Measurements from ENCODE around the gene CYTH1.

CYTH1 gene

DNA sequence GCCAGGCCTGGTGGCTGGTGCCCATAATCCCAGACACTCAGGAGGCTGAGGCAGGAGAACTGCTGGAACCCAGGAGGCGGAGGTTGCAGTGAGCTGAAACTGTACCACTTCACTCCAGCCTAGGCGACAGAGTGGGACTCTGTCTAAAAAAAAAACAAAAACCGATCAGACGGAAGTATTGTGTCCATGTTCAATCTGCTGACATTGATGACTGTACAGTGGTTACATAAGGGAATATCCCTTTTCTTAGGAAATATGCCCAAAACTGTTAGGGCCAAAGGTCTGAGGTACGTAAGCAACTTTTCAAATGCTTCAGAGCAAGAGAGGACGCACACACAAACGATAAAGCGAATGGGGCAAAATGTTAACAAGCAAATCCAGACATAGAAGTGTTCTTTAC, 135.0 kb downstream of the CYTH1 start:
- peak overlapping the region in 4 of 21 experiments; percentile 13 to 72 (median 36) for H3K27ac ChIP-seq
- H3K4me3 ChIP-seq = no peak overlapping the region

DNA sequence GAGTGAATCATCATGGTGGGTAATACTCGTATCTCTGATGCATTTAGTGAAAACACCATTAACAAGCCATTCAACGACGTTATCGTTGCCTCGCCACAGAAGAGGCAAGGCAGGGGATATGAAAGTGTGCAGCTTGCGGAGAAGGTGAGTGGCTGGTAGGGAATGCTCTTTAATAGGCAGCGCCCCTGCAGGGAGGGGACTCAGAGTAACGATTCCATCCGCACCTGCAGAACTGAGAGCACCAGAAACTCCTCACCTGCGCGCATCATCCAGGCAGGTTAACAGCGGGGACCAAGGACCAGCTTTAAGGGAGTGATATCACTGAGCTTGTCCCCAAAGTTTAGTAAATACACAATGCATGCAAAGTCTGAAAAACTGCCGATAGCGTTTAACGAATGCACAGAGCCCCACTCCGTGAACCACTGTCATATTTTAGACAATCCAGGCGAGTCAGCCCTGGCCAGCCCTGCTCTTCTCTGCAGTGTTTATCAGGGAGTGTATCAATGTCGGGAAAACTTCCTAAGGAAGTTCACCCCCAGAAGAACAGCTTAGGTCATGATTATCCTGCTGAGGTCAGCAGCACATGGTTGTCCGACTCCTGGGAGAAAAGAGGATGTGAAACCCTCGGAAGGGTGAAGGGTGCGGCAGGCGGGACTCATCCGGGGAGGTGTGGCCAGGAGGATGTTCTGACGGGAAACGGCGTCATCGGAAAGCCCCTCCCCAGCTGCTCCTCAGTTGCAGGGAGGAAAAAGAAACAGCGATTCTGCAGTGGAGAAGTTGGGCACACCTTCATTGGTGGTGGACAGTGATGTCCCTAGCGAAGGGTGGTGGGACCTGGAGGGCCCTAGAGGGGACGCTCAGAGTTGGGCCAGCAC, 136.4 kb downstream of the CYTH1 start:
- peak overlapping the region in 12 of 21 experiments; percentile 2 to 72 (median 42) for H3K27ac ChIP-seq
- H3K4me3 ChIP-seq = no peak overlapping the region

DNA sequence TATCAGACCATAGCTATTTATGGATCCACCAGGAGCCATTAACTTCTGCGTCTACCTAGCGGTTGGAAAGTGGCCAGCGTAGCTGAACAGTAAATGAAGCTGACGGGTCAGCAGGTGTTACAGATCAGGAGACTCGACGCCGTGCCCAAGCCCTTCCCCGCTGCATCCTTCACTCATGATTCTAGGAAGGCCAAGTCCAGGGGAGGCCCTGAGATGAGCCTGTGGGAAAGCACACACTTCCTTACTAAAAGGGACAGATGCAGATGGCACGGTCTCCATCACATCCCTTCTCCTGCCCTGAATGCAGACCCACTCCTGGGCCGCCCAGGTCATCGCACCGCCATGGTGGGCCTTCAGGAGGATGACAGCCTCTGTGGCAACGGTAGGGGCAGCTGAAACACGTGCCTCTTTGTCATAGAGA, 137.1 kb downstream of the CYTH1 start:
- H3K4me3 ChIP-seq = no peak overlapping the region
- H3K27ac ChIP-seq = peak overlapping the region in 3 of 21 experiments; percentile 33 to 42 (median 41)

DNA sequence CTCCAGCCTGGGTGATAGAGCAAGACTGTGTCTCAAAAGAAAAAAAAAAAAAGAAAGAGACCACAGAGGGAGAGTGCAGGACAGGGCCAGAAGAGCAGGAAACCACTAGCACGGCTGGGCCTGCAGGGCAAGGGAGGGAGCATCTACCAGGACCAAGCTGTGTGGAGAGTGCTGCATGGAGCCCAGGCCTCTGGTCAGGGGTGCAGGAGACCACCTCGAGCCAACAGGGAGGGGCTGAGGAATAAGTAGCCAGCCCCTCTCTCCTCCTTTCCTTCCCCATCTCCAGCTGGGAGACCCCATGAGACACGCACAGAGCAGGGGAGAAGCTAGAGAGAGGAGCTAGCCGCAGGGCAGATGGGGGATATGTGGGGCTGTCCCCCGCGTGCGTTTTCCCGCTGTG, 137.8 kb downstream of the CYTH1 start:
- no peak overlapping the region for H3K4me3 ChIP-seq

DNA sequence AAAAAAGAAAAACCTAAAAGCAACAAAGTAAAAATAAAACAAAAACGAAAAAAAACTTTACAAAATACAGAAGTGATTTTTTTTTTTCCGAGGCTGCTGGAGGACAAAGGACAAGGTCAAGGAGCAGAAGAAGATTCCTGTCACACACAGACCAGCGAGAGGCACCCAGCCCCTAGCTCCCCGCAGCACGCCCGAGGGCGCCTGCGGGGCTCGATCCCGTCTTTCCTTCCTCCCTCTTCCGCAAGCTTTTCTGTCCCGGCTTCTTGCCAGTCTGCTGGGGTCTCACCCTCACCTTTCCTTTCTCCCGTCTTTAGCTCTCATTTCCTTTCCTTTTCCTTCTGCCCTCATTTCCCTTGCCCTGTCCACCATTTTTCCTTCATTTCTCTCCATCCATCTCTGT, 138.7 kb downstream of the CYTH1 start:
- no peak overlapping the region for H3K27ac ChIP-seq
- H3K4me3 ChIP-seq = no peak overlapping the region

More for the DNA sequence above, 137.8 kb downstream of the CYTH1 start:
- no peak overlapping the region for H3K27ac ChIP-seq

DNA sequence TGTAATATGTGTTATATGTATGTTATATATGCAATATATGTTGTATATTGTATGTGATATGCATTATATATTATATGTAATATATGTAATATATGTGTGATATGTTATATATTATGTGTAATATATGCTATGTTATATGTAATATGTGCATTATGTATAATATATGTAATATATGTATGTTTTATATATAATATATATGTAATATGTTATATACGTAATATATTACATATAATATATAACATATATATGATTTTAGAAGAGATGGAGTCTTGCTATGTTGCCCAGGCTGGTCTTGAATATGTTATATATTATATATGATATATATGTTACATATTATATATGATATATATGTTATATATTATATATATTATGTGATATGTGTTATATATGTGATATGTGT, 139.4 kb downstream of the CYTH1 start:
- Histone ChIP-seq H3K4me3 (no peak overlapping the region), H3K27ac (no peak overlapping the region)

DNA sequence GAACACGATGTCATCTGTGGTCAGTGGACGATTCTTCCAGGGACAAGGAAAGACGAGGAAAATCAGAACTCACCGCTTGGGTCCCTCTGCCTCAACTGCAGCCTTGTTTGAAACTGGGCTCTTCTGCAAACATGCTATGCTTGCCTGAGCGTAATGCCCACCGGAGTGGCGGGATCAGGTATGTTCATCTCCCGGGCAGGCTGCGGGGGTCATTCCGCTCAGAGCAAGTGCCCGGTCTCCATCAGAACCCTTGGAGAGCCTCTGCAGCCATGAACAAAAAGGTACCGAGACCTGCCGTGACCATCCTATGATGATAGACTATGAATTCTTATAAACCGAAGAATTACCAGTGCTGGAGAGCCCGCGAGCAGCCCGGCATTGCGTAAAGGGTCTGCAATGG, 140.4 kb downstream of the CYTH1 start:
- H3K27ac ChIP-seq = no peak overlapping the region
- H3K4me3 ChIP-seq = no peak overlapping the region

DNA sequence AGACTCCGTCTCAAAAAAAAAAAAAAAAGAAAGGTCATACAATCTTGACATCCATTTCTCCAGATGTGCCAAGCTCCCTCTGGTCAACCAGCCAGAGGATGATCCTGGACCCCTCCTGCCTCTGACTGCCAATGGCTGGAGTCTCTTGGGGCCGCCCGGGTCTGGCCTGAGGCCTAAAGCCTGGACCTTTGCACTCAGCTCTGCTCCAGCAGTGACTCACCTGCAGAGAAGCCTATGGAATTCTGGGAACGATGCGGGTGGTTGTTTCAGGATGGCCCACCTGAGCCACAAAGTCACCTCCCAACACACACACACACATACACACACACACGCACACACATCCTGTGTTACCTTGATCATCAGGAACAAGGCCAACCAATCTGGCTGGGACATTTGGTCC, 140.8 kb downstream of the CYTH1 start:
- no peak overlapping the region for H3K4me3 ChIP-seq
- no peak overlapping the region for H3K27ac ChIP-seq

DNA sequence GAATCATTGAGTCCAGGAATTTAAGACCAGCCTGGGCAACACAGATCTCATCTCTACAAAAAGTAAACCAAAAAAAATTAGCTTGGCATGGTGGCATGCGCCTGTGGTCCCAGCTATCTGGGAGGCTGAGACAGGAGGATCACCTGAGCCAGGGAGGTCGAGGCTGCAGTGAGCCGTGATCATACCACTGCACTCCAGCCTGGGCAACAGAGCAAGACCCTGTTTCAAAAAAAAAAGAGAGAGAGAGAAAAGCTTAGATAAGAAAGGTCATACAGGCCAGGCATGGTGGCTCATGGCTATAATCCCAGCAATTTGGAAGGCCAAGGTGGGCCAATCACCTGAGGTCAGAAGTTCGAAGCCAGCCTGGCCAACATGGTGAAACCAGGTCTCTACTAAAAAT, 141.4 kb downstream of the CYTH1 start:
- Histone ChIP-seq H3K27ac (no peak overlapping the region), H3K4me3 (no peak overlapping the region)

DNA sequence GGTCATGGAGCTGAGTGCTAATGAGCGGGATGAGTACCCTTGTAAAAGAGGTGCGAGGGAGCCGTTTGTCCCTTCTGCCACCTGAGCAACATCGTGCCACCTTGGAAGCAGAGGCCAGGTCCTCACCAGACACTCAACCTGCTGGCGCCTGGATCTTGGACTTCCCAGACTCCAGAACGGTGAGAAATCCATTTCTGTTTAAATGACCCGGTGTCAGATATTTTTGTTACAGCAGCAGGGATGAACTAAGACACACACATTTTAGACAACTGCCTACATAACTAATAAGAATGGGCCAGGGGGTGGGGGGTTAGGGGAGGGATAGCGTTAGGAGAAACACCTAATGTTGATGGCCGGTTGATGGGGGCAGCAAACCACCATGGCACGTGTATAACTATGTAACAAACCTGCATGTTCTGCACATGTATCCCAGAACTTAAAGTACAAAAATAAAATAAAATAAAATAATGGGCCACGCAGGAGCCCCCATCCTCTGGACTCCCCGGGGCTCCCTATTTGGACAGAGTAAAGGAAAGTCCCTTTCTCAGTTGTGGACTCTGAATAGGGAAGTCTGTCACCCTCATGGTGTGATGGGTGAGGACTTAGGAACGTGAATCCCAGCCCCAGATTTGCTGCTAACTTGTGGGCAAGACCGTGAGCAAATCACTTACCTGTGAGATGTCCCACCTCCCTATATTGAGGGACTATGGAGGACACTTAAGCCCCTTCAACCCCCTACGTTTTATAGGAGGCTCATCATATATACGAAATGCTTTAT, 144.2 kb downstream of the CYTH1 start:
- Histone ChIP-seq H3K4me3 (no peak overlapping the region), H3K27ac (no peak overlapping the region)

DNA sequence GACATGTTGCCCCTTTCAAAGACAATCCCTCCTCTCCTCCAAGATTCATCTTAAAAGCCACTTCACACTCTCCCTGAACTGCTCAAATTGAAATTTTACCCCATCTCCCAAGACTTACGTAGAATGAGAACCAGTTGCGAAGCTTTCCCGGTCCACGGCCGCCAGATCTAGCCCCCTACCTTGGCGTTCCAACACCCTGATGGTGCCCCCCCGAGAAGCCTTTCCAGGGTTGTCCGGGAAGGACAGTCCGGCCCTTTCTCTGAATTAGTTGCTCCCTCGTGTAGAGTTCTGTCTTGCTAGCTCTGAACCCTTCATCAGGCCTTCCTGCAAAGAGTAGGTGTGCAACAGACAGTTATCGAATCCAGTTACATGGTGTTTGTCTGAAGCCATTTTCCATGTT, 144.9 kb downstream of the CYTH1 start:
- no peak overlapping the region for H3K4me3 ChIP-seq
- H3K27ac ChIP-seq = no peak overlapping the region

DNA sequence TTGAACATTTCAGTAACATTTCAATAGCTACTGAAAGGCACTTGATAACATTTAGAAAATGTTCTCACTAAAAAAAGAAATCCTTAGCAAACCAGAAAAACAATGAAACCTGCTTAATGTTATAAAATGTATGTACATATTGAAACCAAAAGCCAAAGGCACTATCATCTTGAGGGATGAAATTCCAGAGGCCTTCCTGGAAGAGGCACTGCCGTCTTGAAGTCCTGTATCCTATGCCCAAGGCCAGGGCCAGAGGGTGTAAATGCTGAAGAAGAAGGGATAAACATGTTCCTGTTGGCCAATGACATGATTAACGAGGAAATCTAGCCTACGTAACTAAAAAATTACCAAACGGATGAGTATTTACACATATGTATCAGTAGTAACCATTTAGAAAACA, 147.9 kb downstream of the CYTH1 start:
- no peak overlapping the region for H3K27ac ChIP-seq
- H3K4me3 ChIP-seq = no peak overlapping the region

DNA sequence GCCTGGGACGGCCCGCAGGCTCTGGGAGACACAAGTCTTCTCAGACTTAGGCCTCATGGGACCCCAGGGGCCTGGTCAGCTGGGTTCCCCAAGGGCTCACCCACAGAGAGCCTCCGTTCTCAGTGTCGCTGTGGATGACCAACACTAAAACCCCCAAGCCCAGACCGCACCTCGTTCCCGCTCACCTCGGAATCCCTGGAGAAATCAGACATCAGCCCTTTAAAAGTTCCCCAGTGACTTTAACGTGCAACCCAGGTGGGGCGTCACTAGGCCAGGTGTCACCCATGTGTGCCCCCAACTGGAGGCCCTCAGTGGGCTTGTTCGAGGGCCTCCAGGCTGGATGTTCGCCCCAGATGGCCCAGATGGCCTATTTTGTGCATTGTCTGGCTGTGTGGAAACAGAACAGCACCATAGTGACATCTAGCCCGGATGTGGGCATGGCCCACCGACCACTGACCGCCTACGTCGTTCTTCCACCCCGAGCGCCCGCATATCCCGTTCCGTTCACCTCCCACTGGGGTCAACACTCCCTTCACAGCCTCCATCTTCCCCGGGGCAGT, 152.6 kb downstream of the CYTH1 start:
- H3K4me3 ChIP-seq = no peak overlapping the region
- H3K27ac ChIP-seq = no peak overlapping the region

DNA sequence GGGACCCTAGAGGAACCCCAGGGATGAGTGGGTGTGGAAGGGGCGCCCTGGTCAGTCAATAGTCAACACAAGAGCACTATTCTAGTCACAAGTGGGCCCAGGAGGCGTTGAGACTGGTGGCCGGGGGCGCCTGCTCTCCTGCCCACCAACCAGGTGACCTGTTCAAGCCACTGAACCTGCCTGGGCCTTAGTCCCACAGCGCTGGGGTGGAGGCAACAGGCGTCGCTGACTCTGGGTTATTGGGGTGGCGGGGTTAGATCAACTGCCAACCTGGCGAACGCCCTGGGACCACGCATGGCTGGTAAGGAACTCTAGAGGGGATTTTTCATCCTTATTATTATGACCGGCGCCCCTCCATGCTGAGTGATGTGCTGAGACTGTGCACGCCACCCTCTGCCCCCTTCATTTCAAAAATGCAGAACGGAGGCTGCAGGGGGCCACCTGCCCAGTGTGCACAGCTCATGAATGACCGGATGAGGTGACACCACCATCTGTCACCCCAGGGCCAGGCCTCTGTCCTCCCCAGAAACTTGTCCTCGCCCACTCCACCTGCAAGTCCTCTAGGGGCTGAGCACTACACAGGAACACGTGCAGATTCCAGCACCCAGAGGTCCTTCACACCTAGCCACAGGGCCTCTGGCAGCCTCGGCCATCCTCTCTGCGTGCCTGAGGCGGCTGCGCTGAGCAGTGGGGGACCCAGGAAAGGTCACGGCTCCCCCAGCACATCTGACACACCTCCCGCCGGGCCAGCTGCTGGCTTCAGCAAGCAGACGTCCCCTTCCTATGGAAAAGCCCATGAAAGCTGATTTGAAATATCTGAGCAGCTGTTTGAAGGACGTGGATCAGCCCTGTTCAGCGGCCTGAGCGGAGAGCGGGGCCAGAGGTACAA, 153.3 kb downstream of the CYTH1 start:
- no peak overlapping the region for H3K27ac ChIP-seq
- no peak overlapping the region for H3K4me3 ChIP-seq

DNA sequence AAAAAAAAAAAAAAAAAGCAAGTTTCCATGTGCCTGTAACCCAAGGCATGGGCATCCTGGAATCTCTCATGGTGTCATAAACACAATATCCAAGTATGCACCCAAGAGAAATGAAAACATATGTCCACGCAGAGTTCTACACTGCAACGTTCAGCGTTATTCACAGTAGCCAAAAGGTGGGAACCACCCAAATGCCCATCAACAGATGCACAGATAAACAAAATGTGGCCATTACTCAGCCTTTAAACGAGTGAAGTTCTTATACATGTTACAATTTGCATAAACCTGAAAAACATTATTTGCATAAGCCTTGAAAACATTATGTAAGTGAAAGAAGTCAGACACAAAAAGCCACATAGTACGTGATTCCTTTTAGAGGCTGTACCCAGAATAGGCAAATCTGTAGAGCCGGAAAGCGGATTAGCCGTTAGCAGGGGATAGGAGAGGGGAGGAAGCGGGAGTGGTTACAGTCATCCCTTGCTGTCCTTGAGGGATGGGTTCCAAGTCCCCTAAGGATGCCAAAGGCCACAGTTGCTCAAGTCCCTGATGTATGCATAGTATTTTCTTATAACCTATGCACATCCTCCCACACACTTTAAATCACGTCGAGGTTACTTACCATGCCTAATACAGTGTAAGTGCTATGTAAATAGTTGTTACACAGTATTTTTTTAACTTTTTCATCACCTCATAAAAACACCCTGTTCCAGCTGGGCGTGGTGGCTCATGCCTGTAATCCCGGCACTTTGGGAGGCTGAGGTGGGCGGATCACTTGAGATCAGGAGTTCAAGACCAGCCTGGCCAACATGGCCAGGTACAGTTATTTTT, 157.5 kb downstream of the CYTH1 start:
- Histone ChIP-seq H3K27ac (no peak overlapping the region), H3K4me3 (no peak overlapping the region)

All from skin epidermis (tissue), 12 donors.